NOMO-1 treated with dmso at 0.1 percent for 144 hours (cell line): ENCODE data around the gene TTLL5.

Source experiments
- DNase-seq: peaks from one replicate; lab custom pipeline; 2025; ENCODE audit not compliant: unreplicated experiment; lab: John Stamatoyannopoulos, UW

TTLL5 gene

GRCh38 chr14:75857199-75857598, 196.2 kb downstream of the TTLL5 start:
- DNase-seq = no peak

GRCh38 chr14:75858362-75858761, 197.3 kb downstream of the TTLL5 start:
- DNase-seq = no peak

- no peak for DNase-seq
Observed at GRCh38 chr14:75859746-75860145, 198.7 kb downstream of the TTLL5 start.

GRCh38 chr14:75860561-75861160, 199.6 kb downstream of the TTLL5 start:
- DNase-seq = no peak

GRCh38 chr14:75861161-75861621, 200.1 kb downstream of the TTLL5 start:
- DNase-seq = no peak

GRCh38 chr14:75863221-75863620, 202.2 kb downstream of the TTLL5 start:
- DNase-seq = no peak

GRCh38 chr14:75864352-75864751, 203.3 kb downstream of the TTLL5 start:
- DNase-seq = no peak

- no peak for DNase-seq
Observed at GRCh38 chr14:75865531-75865930, 204.5 kb downstream of the TTLL5 start.

GRCh38 chr14:75866970-75867369, 205.9 kb downstream of the TTLL5 start:
- no peak for DNase-seq

- no peak for DNase-seq
Observed at GRCh38 chr14:75871181-75871880, 210.3 kb downstream of the TTLL5 start.

GRCh38 chr14:75875958-75876357, 214.9 kb downstream of the TTLL5 start:
- DNase-seq = no peak

- DNase-seq = no peak
Observed at GRCh38 chr14:75876530-75876929, 215.5 kb downstream of the TTLL5 start.

GRCh38 chr14:75877292-75877691, 216.2 kb downstream of the TTLL5 start:
- no peak for DNase-seq

GRCh38 chr14:75877884-75878283, 216.8 kb downstream of the TTLL5 start:
- DNase-seq = no peak

GRCh38 chr14:75879031-75879430, 218.0 kb downstream of the TTLL5 start:
- no peak for DNase-seq

- DNase-seq = no peak
Observed at GRCh38 chr14:75880512-75880911, 219.5 kb downstream of the TTLL5 start.

- DNase-seq = no peak
Observed at GRCh38 chr14:75881994-75882393, 220.9 kb downstream of the TTLL5 start.

- no peak for DNase-seq
Observed at GRCh38 chr14:75884198-75884611, 223.2 kb downstream of the TTLL5 start.

GRCh38 chr14:75885829-75886228, 224.8 kb downstream of the TTLL5 start:
- no peak for DNase-seq

- DNase-seq = no peak
Observed at GRCh38 chr14:75886636-75887348, 225.7 kb downstream of the TTLL5 start.

- no peak for DNase-seq
Observed at GRCh38 chr14:75888945-75889344, 227.9 kb downstream of the TTLL5 start.

- DNase-seq = no peak
Observed at GRCh38 chr14:75896341-75896740, 235.3 kb downstream of the TTLL5 start.
